Dermis blood vessel endothelial cell (primary cell): ENCODE data around the gene SARDH. TPM values are rescaled to one million over a fixed set of nuclear protein-coding genes. Genes with fewer than 3 reads are reported as not detected.

Experiments
- DNase-seq: peaks from one replicate; pipeline ENCODE4 v3.0.0; 2010
- total RNA-seq: library from RNA; depleted of rRNA; stranded (reverse); fragments of >200 nt; gene quantifications from 2 replicates; pipeline ENCODE4 v1.2.3, GENCODE V29; 2014

Gene SARDH
- total RNA-seq, 1 donor from 2014 or later, result 0.34 TPM

DNA sequence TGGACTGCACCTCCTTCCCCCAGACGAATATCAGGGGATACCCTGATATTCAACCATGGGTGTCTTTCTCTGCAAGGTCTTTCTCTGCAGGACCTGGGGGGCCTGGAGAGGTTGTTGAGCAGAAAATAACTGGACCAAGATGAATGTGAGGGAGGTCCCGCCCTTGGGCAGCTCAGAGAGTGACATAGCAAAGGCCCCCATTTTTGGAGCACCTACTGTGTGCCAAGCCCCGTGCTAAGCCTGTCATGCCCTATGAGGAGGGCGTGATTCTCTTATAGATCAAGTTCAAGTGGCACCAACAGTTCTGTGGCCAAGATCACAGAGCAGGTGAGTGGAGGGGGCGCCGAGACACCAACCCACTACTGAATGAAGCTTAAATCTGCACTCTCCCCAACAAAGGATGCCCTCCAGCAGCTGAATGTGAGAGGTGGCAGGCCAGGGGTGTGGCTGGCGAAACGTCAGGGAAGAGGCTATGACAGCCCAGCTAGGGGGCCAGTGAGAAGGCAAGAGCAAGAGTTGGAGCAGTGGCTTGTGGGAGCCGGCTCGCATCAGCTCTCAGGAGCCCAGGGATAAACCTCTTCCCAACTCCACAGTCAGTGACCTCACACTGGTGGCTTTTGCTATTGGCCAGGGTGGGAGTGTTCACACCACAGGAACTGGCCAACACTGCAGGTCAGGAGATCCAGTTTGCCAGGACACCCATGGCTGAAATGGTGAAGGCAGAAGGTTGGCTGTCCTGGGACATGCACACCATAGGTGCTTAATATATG, 5.3 kb downstream of the SARDH start:
- no peak for DNase-seq

GRCh38 chr9:133731876-133732638, 6.1 kb downstream of the SARDH start:
- DNase-seq, result peak; percentile 60

DNA sequence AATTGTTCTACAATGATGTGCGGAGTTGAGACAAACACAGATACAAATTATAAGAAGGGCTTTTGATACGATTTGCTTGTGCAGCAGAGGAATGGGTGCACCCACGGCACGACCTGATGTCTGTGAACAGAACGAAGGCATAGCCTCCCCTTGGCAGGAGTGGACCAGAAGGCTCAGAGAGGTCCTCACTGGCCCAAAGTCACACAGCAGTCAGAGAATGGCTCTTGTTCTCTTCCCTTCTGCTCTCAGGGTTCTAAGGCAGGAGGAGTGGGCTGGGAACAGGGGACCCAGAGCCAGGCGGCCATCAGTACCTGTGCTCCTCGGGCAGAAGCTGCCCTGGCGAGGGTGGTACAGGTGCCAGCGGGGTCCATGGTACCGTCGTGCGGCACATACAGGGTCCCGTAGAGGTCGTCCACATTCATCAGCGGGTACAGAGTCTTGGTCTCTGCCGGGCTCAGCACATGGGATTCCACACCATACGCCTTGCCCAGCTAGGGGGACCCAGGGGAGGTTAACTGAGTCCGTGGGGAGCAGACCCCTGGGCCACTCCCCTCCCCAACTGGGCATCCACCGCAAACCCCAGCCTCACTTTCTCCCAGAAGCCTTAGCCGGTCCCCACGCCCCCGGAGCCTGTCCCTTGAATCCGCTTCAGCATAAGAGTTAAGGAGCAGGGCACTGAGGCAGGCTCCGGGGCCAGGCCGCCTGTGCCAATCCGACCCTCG, 7.0 kb downstream of the SARDH start:
- no peak for DNase-seq

- DNase-seq, result no peak
Observed at GRCh38 chr9:133729617-133730281, 8.4 kb downstream of the SARDH start.

DNA sequence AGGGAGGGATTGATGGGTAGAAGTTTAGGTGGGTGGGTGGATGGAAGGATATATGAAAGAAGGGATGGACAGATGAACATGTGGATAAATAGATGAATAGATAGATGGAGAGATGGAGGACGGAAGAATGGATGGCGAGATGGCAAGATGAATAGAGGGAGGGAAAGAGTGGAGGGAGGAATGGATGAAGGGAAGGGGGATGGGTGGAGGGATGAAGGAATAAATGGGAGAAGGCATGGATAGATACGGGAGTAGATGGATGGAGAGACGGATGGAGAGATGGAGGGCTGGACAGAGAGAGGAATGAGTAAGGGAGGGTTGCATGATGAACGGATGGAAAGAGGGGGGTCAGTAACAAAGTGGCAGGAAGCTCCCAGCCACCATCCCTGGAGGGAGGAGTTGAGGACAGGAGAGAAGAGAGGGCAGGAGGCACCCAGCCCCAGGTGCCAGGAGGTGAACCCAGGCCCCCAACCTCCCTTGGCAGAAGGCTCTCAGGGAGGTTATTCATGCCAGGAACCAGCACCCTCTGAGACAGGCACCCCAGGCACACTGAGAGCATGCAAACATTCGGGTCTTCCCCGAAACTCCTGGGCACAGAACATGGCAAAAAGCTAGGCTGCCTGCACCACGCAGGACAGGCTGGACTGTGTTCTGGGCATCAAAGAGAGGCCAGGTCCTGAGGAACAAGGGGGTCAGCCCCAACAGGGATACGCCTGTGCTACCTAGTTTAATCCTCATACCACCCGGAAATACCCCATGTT, 9.1 kb downstream of the SARDH start:
- no peak for DNase-seq

DNA sequence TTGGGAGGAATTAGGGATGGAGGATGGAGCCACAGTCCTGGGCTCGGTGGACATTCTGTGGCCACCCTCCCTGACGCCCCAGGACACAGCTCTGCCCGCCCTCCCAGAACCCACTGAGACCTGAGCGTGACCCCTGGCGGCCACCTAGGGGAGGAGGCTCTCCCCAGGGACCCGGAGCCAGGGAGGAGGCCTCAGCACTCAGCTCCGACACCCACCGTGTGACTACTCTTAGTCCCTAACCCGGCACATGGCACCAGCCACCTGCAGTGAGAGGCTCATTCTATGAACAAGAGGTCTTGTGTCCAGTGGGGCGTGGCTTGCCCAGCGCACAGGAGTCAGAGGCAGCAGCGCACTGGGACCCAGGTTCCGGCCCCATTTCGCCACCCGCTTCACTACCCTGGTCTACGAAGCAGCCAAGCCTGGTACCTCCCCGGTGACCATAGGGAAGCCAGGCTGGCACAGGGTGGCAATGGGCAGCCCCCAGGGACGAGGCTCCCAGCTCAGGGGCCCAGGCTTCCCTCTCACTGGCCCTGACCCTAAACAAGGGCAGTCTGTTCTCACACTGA, 10.2 kb downstream of the SARDH start:
- DNase-seq, result no peak

DNA sequence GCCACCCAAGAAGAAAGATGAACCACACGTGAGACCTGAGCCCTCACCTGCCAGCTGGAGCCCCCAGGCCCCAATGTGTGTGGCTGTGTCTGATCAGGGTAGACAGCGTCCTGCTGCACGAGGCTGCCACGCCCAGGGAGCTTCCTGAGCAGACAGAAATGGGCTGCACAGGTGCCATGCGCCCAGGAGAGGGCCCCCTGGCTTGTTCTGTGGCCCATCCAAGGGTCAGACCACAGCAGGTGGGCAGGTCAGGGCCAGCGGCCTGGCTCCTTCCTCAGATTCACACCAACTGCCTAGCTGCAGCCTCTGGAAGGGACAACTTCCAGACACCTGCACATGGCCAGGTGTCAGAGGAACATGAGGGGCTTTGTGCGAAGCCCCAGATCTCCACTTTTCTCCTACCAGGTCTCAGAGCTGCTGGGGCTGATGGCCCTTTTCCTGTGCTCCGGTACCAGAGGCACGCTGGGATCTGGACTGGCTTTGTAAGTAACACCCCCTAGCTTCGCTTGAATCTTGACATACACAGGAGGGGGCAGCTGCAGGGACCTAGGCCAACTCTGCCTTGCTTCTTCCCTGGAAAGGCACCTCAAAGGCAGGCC, 10.8 kb downstream of the SARDH start:
- DNase-seq, result no peak

- DNase-seq, result peak; percentile 66
Observed at GRCh38 chr9:133726401-133727276, 11.5 kb downstream of the SARDH start.

DNA sequence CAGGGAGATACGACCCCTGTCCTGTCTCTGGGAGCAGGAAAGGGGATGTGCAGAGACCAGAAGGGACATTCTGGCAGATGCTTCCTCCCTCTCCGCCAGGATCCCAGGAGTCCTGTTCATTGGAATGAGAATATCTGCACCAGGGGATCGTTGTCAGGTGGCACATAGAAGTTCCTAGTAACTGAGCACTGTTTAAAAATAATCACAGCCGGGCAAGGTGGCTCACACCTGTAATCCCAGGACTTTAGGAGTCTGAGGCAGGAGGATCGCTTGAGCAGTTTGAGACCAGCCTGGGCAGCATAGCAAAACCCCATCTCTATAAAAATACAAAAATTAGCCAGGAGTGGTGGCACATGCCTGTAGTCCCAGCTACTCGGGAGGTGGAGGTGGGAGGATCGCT, 12.3 kb downstream of the SARDH start:
- DNase-seq, result no peak

DNA sequence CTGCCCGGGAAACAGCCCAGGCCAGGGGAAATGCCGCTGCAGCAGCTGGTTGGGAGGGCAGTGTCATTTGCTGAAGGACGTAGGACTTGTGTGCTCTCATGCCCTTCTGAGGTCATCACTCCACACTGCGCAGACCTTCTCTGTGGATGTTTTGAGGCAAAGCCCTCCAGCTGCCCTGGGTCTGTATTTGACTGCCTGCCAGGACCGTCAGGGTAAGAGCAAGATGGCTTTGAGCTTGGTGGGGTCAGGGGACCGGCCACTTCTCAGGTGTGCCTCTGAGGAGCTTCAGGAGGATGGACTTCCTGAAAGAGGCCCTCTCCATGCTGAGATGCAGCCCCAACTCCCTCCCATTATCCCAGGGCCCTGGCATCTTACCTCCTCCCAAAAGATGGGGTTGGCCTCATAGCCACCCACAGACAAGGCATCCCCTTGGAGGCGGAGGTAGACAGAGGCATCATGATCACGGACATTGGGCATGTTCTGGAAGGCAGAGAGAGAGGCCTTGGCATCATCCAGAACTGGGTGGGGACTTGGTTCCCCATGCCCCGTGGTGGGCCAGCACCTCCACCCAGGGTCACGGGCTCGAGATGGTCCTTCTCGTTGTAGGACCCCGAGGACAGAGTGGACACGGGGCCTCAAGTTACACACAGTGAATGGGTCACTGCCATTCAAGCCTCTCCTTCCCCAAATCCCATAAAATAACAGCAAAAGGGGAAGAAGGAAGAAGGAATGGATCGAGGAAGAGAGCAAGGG, 19.4 kb downstream of the SARDH start:
- DNase-seq, result no peak

DNA sequence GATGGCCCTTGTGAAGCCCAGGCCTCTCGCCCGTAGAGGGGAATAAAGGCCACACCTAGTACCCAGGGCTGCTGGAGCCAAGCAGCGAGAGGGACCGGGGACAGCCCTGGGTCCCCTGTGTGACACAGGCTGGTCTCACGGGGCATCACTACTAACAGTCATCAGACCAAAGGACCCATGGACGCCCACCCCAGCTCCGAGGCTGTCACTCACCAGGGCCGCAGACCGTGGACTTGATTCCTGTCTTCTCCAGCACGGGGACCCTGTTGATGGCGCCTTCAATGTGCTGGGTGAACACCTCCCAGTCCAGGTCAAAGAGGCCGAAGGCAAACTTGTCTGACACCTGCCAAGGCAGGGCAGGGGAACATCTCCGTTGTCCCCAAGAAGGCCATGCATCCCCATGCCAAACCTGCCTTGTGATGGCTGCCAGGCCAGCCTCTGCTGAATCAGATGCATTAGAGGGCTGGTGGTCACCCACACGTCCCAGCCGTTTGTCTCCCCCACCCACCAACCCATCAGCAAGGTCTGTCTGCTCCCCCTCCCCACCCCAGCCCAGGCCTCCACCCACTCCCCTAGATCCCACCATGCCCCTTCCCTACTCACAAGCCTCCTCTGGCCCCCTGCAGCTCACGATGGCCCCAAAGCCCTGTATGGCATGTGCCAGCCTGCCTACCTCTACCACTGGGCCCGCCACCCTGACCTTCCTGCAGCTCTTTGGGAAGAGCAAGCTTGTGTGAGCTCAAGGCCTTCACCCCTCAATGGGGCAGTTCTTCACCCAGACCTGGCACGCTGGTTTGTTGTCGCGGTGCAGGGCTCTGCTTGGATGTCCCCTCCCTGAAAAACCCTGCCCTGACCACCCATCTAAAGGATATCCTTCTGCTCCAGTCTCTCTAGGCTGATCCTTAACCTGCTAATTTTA, 20.8 kb downstream of the SARDH start:
- no peak for DNase-seq

GRCh38 chr9:133716564-133717112, 21.5 kb downstream of the SARDH start:
- no peak for DNase-seq

DNA sequence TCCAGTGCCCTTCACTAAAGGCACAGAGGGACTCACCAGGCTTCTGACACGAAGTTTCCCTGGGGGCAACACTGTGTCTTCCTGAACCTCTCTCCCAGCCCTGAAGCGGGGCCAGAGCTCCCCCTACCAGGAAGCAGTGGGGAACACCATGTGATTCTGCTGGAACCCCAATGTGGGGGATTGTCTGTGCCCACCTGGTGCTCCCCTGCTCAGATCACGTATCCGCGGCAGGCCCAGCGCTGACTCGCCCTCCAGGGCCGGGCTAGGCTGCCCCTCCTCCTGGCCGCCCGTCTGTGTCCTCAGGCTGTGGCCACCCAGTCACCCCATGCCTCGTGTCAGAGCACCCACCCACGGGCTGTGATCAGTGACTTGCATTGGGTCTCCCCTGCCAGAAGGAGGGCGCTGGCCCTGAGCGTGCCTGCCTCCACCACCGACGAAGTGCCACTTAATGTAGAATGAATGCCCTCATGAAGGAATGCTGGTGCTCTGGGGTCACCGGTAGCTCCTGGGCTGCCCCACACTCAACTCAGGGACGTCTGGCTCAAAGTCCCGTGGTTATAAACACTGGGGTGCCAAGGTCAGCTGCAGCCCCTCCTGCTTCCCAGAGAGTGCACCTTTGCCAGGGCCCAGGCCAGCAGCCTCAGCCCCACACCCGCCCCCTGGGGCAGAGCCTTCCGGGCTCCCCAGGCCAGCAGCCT, 22.1 kb downstream of the SARDH start:
- no peak for DNase-seq

DNA sequence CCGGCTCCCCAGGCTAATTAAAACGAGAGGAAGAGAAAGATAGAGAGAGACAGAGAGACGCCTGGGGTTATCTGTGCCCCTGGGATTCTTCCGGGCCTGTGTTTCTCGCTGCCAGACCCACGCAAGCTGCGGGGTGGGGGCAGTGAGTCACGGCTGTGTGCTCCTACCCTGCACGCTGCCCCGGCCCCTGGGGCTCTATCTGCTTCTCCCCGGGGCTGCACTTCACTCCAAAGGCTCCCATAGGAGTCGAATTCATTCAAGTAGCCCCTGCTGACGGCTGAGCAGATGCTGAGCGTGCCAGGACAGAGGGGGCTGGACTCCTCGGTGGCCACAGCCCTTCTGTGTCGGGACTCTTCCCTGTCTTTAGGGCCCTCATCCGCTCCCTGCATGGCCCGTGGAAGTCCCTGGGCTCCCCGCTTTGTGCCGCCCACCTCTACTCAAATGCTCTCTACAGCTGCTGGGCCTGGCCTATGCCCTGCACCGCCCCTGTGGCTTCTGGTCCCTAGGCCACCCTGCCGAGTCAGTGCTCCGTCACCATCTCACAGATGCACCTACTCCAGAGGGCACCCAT, 22.8 kb downstream of the SARDH start:
- no peak for DNase-seq

- no peak for DNase-seq
Observed at GRCh38 chr9:133714606-133715294, 23.4 kb downstream of the SARDH start.

DNA sequence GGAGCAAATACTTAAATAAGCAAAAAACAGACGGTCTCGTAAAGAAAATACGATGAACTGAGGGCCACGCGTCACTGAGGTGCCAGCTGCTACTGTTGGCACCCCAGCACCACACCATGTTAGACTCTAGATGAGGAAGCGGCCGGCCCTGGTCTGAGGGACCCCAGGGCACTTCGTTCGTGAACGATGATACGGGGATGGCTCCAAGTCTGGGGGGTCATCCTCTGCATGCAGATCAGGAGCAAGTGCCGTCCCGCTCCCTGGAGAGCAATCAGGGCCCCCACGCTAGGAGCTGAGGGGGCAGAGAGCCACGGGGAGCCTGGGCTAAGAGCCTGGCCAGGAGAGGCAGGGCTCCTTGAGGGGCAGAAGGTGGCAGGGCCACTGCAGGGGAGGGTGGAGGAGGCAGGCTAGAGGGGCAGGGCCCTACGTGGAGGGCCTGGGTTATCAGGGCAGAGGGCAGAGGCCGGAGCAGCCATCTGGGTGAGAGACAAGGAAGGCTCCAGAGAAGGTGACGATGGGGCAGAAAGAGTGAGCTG, 24.1 kb downstream of the SARDH start:
- no peak for DNase-seq
